ENCODE measurements around the gene DAB2IP.
"Not testable (repeated sequence)": the region's sequence is repeated elsewhere in the genome, so short reads cannot be mapped to it uniquely, and the experiment has no call there.

The DAB2IP gene

DNA sequence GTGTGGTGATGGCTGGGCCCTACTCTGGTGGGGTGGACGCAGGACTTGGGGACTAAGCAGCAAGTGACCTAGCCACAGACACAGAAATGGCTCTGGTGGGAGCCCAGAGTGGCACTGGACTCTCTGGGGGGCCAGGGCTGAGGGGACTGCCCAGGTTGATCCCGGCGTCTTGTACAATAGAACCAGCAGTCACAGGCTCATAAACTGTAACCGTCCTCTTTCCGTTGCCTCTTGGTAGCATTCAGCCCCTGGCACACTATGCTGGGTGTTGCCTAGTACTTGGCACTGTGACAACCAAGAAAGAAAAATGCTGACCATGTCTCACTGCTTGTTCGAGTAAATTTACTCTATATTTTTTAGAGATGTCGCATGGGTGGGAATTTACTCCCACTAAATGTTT is 80.5 kb downstream of the DAB2IP start:
- no peak for DNase-seq

GRCh38 chr9:121732389-121732788 is 81.0 kb downstream of the DAB2IP start:
- no peak for DNase-seq

DNA sequence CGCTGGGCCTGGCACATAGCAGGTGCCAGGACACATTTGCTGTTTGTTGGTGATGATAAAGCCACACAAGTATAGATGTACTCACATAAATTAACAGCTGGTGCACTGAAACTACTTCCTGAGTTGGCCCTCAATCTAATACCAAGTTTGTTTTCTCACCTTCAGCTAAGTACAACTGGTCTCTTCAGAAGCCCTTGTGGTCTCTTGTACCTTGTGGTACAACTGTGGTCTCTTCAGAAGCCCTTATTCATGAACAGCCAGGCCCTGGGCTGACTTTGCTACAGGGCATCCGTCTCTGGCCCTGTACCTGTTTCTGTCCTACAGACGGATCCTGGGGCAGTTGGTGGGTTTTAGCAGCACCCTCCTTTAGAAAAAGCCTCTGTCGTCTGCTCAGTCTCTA is 81.5 kb downstream of the DAB2IP start:
- DNase-seq, result peak; percentile 13

DNA sequence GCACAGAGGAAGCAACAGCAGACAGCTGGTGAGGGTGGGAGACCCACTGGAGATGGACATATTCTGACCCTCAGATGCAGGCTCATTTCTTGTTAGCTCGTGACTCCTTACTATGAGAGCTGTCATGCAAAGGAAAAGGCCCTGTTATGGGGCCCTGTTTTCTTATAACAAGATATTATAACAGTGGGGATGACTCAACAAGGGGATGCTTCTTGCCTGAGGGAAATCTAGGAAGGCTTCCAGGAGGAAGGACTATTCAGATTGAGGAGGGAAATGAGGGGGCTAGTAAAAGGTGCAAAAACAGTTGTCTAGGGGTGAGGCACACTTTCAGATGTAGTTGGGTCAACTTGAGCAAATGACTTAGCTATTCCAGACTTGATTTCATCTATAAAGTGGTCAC is 83.0 kb downstream of the DAB2IP start:
- no peak for DNase-seq

- no peak for DNase-seq
Observed at GRCh38 chr9:121735065-121735792, 83.8 kb downstream of the DAB2IP start.

DNA sequence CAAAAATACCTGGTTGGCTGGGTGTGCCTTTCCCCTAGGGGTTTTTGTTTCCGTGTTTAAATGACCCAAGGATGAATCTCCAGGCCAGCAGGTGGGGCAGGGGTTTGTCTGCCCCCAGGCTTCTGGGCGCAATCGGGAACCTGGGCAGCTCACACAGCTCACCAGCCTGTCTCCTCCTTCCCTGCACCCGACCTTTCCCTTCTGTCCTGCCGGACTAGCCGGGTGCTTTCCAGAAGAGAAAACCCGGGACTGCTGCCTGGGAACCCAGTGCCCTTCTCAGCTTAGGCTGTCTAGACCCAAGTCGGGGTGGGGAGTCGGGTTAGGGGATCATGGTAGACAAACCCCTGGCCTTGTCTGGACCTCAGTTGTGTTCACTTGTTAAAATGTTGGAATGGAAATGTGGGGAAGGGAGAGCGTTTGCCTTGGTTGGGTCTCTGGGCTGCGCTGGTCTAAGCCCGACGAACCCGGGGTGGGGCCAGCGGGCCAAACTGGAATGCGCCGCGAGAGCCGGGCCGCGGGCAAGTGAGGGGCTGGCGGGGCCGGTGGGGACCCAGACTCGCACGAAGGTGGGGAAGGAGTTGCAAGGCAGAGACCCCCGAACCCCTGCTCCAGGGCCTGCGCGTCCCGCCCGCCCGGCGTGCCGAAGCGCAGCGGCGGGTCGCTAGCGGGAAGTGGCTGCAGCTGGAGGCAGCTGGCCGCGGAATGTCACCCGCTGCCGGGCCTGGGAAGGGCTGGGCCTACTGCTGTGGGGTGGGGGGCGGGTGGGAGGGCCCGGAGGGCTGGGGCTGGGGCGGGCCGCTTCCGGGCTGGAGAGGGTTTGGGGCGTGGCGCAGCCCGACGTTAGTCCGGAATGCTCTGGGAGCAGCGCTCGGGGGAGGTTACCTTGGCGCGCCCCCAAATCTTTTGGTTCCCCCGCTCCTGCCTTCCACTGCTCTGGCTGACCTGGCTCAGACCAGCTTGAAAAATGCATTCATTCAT is 84.6 kb downstream of the DAB2IP start:
- DNase-seq, result no peak

DNA sequence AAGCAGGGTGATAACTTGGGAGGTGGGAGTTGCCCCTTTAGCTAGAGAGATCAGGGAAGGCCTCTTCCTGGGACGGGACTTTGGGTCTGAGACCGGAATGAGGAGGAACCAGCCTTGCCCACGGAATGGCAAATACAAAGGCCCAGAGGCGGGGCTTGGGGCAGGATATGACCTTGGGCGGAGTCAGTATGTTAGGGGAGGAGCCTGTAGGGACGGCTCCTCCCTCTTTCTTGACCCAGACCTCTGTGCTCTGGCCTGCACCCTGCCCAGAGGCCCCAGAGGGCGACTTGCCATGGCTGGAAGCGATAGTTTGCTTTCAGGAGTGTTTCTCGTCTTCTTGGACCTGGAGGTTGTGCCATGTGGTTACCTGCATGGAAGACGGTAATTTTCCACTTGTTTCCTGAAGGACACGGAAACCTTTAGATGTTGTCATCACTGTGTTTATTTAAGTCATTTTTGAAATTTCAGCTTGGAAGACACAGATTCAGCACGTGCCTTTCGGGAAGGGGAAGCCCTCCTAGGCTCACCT is 85.6 kb downstream of the DAB2IP start:
- DNase-seq, result no peak

DNA sequence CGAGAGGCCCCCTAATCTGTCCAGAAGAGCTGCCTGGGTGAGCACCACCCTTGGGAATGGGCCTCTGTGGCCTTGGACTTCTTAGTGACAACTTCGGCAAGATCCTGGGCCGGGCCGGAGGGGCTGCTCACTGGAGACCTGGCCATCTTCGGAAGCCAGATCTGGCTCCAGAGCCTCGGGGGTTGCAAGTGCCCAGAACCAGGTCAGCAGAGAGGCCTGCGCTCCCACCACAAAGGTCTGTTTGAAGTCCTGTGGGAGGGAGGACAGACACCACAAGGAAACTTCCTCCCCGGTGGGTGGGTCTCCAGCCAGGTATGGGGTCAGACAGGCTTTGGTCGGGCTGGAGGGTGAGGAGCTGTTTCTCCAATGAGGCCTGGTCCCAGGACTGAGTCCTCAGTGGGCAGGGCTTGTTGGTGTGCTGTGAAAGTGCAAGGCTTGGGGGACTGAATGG is 86.1 kb downstream of the DAB2IP start:
- DNase-seq, result no peak

DNA sequence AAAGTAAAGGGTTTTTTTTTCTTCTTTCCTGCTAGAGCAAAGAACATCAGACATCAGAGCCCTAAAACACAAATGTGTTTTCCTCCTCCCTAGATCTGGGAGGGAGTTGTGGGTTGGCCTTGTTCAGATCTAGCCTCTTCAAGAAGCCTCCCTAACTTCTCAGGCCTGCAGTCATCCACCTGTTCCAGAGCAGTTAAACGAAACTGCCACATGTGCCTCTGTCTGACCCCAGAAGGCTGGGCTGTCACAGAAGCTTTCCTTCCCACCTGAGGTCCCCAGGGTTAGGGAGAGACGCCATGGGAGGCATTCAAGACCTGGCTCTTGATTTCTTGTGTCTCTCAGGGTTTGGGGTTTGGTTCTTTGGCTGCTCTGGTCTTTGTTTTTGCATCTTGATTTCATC is 87.0 kb downstream of the DAB2IP start:
- no peak for DNase-seq

- no peak for DNase-seq
Observed at GRCh38 chr9:121738968-121739367, 87.5 kb downstream of the DAB2IP start.

GRCh38 chr9:121739971-121740370 is 88.5 kb downstream of the DAB2IP start:
- DNase-seq, result no peak

GRCh38 chr9:121741228-121741918 is 89.9 kb downstream of the DAB2IP start:
- DNase-seq, result no peak

- not testable (repeated sequence) for DNase-seq
Observed at GRCh38 chr9:121741919-121742283, 90.5 kb downstream of the DAB2IP start.

GRCh38 chr9:121742923-121743322 is 91.5 kb downstream of the DAB2IP start:
- no peak for DNase-seq

DNA sequence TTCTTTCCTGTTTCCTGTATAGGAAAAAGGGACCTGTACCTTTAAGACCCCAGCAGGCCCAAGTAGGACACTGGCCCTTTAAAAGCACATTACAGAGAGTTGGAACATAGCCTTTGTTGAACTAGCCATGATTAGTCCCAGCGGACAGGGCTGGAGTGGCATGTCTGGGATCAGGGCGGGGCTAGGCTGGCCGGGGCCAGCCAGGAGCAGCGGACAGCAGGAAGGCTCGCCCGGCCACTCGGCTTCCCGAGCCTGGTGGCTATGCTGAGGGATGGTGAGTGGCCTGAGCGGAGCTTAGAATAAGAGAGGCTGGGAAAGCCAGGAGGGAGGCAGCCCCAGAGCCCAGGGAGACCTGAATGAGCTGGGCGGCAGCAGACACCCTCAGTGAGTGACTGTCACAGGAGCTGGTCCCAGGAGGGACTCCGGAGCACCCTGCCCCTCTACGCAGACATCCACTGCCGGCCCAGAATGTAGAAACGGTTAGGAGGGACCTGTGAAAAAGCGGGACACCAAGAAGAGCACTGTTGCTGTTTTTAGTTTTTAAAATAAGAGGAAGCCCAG is 92.1 kb downstream of the DAB2IP start:
- DNase-seq, result no peak

DNA sequence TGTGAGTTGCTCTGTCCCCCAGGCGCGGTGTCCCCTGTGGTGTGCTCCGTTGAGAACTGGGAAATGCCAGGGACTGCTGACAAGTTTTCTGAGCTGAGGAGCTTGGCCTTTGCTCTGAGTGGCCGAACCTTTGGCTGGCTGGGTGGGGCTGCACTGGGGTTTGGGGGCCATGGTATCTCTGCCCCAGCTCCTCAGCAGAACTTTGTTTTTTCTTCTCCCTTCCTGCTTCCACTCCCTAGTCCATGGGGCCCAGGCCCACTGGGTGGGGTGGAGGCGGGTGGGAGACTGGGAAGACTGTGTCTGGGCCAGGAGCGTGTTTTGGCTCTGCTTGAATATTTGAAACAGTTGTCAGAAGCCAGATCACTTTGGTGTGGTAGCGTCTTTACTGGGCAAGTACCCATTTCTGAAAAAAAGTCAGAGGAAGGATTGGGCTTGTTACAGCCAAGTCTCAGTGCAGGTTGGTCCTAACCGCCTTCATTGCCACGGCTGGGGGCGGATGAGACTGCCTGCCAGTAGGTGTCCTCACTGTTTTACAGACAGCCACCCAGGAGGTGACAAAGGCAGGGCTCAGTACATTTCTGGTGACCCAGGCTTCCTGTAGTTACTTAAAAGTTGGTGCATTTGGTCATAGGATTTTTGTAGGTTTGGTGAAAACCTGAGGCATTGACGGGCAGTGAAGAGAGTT is 92.7 kb downstream of the DAB2IP start:
- peak; percentile 25 for DNase-seq

GRCh38 chr9:121744687-121745395 is 93.4 kb downstream of the DAB2IP start:
- DNase-seq, result no peak

GRCh38 chr9:121745396-121745695 is 93.9 kb downstream of the DAB2IP start:
- DNase-seq, result no peak

- DNase-seq, result no peak
Observed at GRCh38 chr9:121746411-121746810, 95.0 kb downstream of the DAB2IP start.

- no peak for DNase-seq
Observed at GRCh38 chr9:121746866-121747265, 95.4 kb downstream of the DAB2IP start.

- peak; percentile 16 for DNase-seq
Observed at GRCh38 chr9:121748074-121748473, 96.6 kb downstream of the DAB2IP start.
